Stimulated activated CD8-positive, alpha-beta memory T cell treated with anti-CD3 and anti-CD28 coated beads, Interleukin-12 subunit alpha, Interleukin-12 subunit beta, amount 100 ng/mL, for 1 hour (primary cell): ENCODE measurements around the gene TNPO1.
"Not testable (repeated sequence)": the region's sequence is repeated elsewhere in the genome, so short reads cannot be mapped to it uniquely, and the experiment has no call there.

Experiments
- DNase-seq: peaks from one replicate; pipeline ENCODE4 v3.0.0-alpha.2; 2020; ENCODE audit warnings: low read depth

Gene TNPO1

GRCh38 chr5:72934953-72935725, 118.7 kb downstream of the TNPO1 start:
- DNase-seq = not testable (repeated sequence)

GRCh38 chr5:72936893-72937292, 120.4 kb downstream of the TNPO1 start:
- DNase-seq = no peak

- DNase-seq = no peak
Measured at GRCh38 chr5:72937517-72938061, 121.1 kb downstream of the TNPO1 start.

- DNase-seq = no peak
Measured at GRCh38 chr5:72938206-72938605, 121.7 kb downstream of the TNPO1 start.

- no peak for DNase-seq
Measured at GRCh38 chr5:72940082-72940481, 123.6 kb downstream of the TNPO1 start.

GRCh38 chr5:72943307-72943706, 126.8 kb downstream of the TNPO1 start:
- no peak for DNase-seq

GRCh38 chr5:72947498-72947897, 131.0 kb downstream of the TNPO1 start:
- no peak for DNase-seq

- no peak for DNase-seq
Measured at GRCh38 chr5:72949481-72949880, 133.0 kb downstream of the TNPO1 start.

GRCh38 chr5:72951671-72952468, 135.4 kb downstream of the TNPO1 start:
- DNase-seq = no peak

- DNase-seq = no peak
Measured at GRCh38 chr5:72954389-72954788, 137.9 kb downstream of the TNPO1 start.

GRCh38 chr5:72955143-72955767, 138.8 kb downstream of the TNPO1 start:
- peak; percentile 1 for DNase-seq

- DNase-seq = peak; percentile 97
Measured at GRCh38 chr5:72955768-72956323, 139.4 kb downstream of the TNPO1 start, which contains the start of gene FCHO2. TSS of gene FCHO2 (plus strand) at chr5:72956041. CDS start at chr5:72956097, 56 bp downstream.

GRCh38 chr5:72956324-72957140, 140.1 kb downstream of the TNPO1 start:
- peak; percentile 7 for DNase-seq

GRCh38 chr5:72957337-72957736, 140.9 kb downstream of the TNPO1 start:
- DNase-seq = no peak

- DNase-seq = no peak
Measured at GRCh38 chr5:72959257-72959656, 142.8 kb downstream of the TNPO1 start.
